SK-N-SH (cell line): ENCODE data around the gene PDZD2. TPM values are rescaled to one million over a fixed set of nuclear protein-coding genes. Genes with fewer than 3 reads are reported as not detected.

ENCODE experiments used
- CTCF ChIA-PET: fragments of 300-600, 350-600 bp; formaldehyde crosslinking; extraction: SDS; loops from one replicate; lab custom pipeline; 2021; lab: Yijun Ruan, JAX
- POLR2A ChIA-PET: fragments of 350-600 bp; sonication (Branson Sonifier 250); formaldehyde crosslinking; extraction: SDS; loops from one replicate; lab custom pipeline; 2020; ENCODE audit warnings: antibody characterized with exemption, inconsistent platforms; lab: Yijun Ruan, JAX
- DNase-seq: peaks from one replicate; pipeline ENCODE4 v3.0.0; 2012
- H2AFZ ChIP-seq: fragments of 200-600 bp; sonication (generic); 2 replicates; pipeline ENCODE4 v1.8.1; 2016; ENCODE audit warnings: antibody characterized with exemption, mild to moderate bottlenecking, low read depth
- H3F3A ChIP-seq: fragments of 200-600 bp; sonication (generic); replicated peaks from 2 replicates; pipeline ENCODE3; 2016; ENCODE audit warnings: antibody characterized with exemption, mild to moderate bottlenecking; ENCODE audit not compliant: insufficient read depth
- H3K27ac ChIP-seq, 2 experiments: fragments of 200-500 bp in 1 of 2; fragments of 200-600 bp in 1 of 2; sonication (Bioruptor generic) in 1 of 2; sonication (generic), shearing (Covaris generic) in 1 of 2; 2 replicates each; pipeline versions ENCODE4 v1.5.1 to v1.6.1; 2014 to 2016; ENCODE audit warnings: low read depth in 2 of 2, inconsistent platforms in 1 of 2, low read length in 1 of 2, mild to moderate bottlenecking in 1 of 2, mixed read lengths in 1 of 2
- H3K27me3 ChIP-seq: fragments of 200-600 bp; sonication (generic), shearing (Covaris generic); 2 replicates; pipeline ENCODE4 v1.6.1; 2016; ENCODE audit warnings: mixed run types; ENCODE audit not compliant: insufficient read depth
- H3K36me3 ChIP-seq, 2 experiments: fragments of 200-500 bp in 1 of 2; fragments of 200-600 bp in 1 of 2; sonication (Bioruptor generic) in 1 of 2; sonication (generic) in 1 of 2; replicated peaks in 1 of 2; 2 replicates each; pipeline versions ENCODE3 to v1.5.1; 2014 to 2016; ENCODE audit warnings: low read length in 1 of 2, mild to moderate bottlenecking in 1 of 2; ENCODE audit not compliant: insufficient read depth in 2 of 2, control insufficient read depth in 1 of 2
- H3K4me1 ChIP-seq, 2 experiments: fragments of 200-500 bp in 1 of 2; fragments of 200-600 bp in 1 of 2; sonication (Bioruptor generic) in 1 of 2; sonication (generic), shearing (Covaris generic) in 1 of 2; 2 replicates each; pipeline versions ENCODE4 v1.5.1 to v1.6.1; 2014 to 2016; ENCODE audit warnings: low read depth in 1 of 2, low read length in 1 of 2, mixed run types in 1 of 2; ENCODE audit not compliant: insufficient read depth in 2 of 2, control insufficient read depth in 1 of 2
- H3K4me2 ChIP-seq: fragments of 200-600 bp; sonication (generic), shearing (Covaris generic); 2 replicates; pipeline ENCODE4 v1.6.1; 2017; ENCODE audit warnings: mixed run types
- H3K4me3 ChIP-seq, 2 experiments: fragments of 200-500 bp in 1 of 2; fragments of 200-600 bp in 1 of 2; sonication (Bioruptor generic) in 1 of 2; sonication (generic), shearing (Covaris generic) in 1 of 2; 2 replicates each; pipeline versions ENCODE4 v1.5.1 to v1.8.1; 2014 to 2016; ENCODE audit warnings: low read depth in 2 of 2, inconsistent platforms in 1 of 2, low read length in 1 of 2, mild to moderate bottlenecking in 1 of 2, mixed read lengths in 1 of 2, moderate library complexity in 1 of 2
- H3K79me2 ChIP-seq: fragments of 200-600 bp; sonication (generic); 2 replicates; pipeline ENCODE4 v1.8.1; 2017; ENCODE audit warnings: mild to moderate bottlenecking; ENCODE audit not compliant: insufficient read depth
- H3K9ac ChIP-seq: fragments of 200-600 bp; sonication (generic); 2 replicates; pipeline ENCODE4 v1.6.1; 2017; ENCODE audit warnings: mixed run types
- H3K9me2 ChIP-seq: fragments of 200-600 bp; sonication (generic); 2 replicates; pipeline ENCODE4 v1.6.1; 2017; ENCODE audit warnings: mixed run types
- H3K9me3 ChIP-seq: fragments of 200-600 bp; sonication (generic); 2 replicates; pipeline ENCODE4 v1.6.1; 2017; ENCODE audit warnings: mixed run types, mild to moderate bottlenecking, moderate library complexity
- H4K20me1 ChIP-seq: fragments of 200-600 bp; sonication (generic); 2 replicates; pipeline ENCODE4 v1.6.1; 2017; ENCODE audit warnings: mild to moderate bottlenecking, mixed run types; ENCODE audit not compliant: insufficient read depth
- CHD2 ChIP-seq: fragments of 150-350 bp; IDR thresholded peaks from 2 replicates; pipeline ENCODE4 v1.6.1; 2018; ENCODE audit warnings: low read length; ENCODE audit not compliant: partially characterized antibody
- EP300 ChIP-seq, 2 experiments: IDR thresholded peaks; 2 replicates each; pipeline versions ENCODE4 v1.4.0 to v1.6.1; 2012; ENCODE audit warnings: borderline replicate concordance in 1 of 2, low read depth in 1 of 2, low read length in 1 of 2
- EZH2phosphoT487 ChIP-seq: fragments of 200-600 bp; sonication (generic); IDR thresholded peaks from 2 replicates; pipeline ENCODE4 v1.6.1; 2017; ENCODE audit warnings: low read depth, mixed run types, mild to moderate bottlenecking, antibody characterized with exemption, moderate library complexity, borderline replicate concordance
- FOSL2 ChIP-seq: IDR thresholded peaks from 2 replicates; pipeline ENCODE4 v1.4.0; 2012; ENCODE audit warnings: low read depth, mild to moderate bottlenecking, moderate library complexity, borderline replicate concordance
- FOXJ3 ChIP-seq: sonication (generic); formaldehyde crosslinking; IDR thresholded peaks from 2 replicates; pipeline ENCODE4 v1.5.1; 2020; ENCODE audit warnings: mild to moderate bottlenecking, missing genetic modification reagents
- FOXM1 ChIP-seq: IDR thresholded peaks from 2 replicates; pipeline ENCODE4 v1.4.0; 2012; ENCODE audit warnings: low read depth, mild to moderate bottlenecking
- RAD21 ChIP-seq: IDR thresholded peaks from 2 replicates; pipeline ENCODE4 v1.6.1; 2012; ENCODE audit warnings: mild to moderate bottlenecking, low read length
- RCOR1 ChIP-seq: fragments of 150-350 bp; IDR thresholded peaks from 2 replicates; pipeline ENCODE4 v1.6.1; 2017; ENCODE audit warnings: antibody characterized with exemption, low read length
- TCF12 ChIP-seq: IDR thresholded peaks from 2 replicates; pipeline ENCODE4 v1.4.0; 2012
- WGBS: methylation state at CpG from one replicate; pipeline ENCODE4 v1.1.6; 2017; ENCODE audit warnings: low lambda C conversion rate; 5-methylcytosine and 5-hydroxymethylcytosine counted together
- polyA plus RNA-seq, 3 experiments: library from polyadenylated mRNA; depleted of rRNA; stranded (reverse); fragments of >200 nt; gene quantifications; 2 replicates each; pipeline ENCODE4 v1.2.3, GENCODE V29; 2012
- TF ChIP-seq, protein P1 (sequence below): IDR thresholded peaks from 2 replicates; pipeline ENCODE4 v1.6.1; 2012; ENCODE audit warnings: mild to moderate bottlenecking, low read depth, low read length, moderate library complexity
- TF ChIP-seq, protein P2 (sequence below): IDR thresholded peaks from 2 replicates; pipeline ENCODE4 v1.4.0; 2012; ENCODE audit warnings: low read depth
- TF ChIP-seq, protein P3 (sequence below): IDR thresholded peaks from 2 replicates; pipeline ENCODE4; 2012
- TF ChIP-seq, protein P4 (sequence below): IDR thresholded peaks from 2 replicates; pipeline ENCODE4 v1.4.0; 2012; ENCODE audit warnings: low read depth, borderline replicate concordance
- TF ChIP-seq, protein P5 (sequence below): fragments of 150-350 bp; IDR thresholded peaks from 2 replicates; pipeline ENCODE4 v1.6.1; 2017; ENCODE audit warnings: antibody characterized with exemption, low read length, low read depth, borderline replicate concordance

PDZD2 gene
- polyA plus RNA-seq, 1 of the 3 experiments (the other 2 are of a cell fraction) = 0.13 TPM

DNA sequence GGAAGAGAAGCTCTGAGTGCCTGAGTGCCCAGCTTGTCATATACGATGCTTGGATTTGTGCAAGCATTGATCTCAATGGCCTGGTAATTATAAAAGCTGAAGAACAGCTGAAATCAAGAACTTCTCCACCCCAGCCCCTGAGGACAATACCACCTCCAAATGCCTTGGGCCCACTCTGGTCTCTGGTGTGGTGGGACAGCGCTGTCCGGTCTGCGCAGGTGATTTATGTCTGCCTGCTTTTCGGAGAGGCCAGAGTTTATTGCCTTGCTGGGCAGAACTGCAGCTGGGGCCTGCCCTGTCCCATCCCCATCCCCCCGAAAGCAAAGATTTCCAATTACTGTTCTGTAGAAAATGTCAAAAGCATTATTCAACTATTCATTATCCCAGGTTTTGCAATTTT is 1.1 kb upstream of the PDZD2 start:
- Histone ChIP-seq H3K9ac (no peak overlapping the region), H3K27ac (peak overlapping the region in 1 of 2 experiments; percentile 83; a peak in 2 of 4 replicates), H2AFZ (no peak overlapping the region), H3K9me2 (no peaks in the 10 kb centered on the region), H3K79me2 (no peaks in the 10 kb centered on the region), H3K36me3 (no peaks in the 10 kb centered on the region), H3F3A (no peaks in the 10 kb centered on the region), H3K4me2 (no peak overlapping the region), H3K27me3 (peaks cover 26% of the 10 kb centered on the region), H3K4me3 (no peak overlapping the region), H3K9me3 (no peaks in the 10 kb centered on the region), H4K20me1 (no peaks in the 10 kb centered on the region), H3K4me1 (peaks cover 0 to 20% of the 10 kb centered on the region in 2 experiments; a peak in 1 of 4 replicates)
- ChIA-PET POLR2A (no interaction called here), CTCF (interaction anchor here (0.6 to 5.7 kb wide), 19 partner anchors 9 to 439 kb away, joined by 3 to 60 read pairs (median 4); no protein-coding TSS in a partner anchor)
- no peak for TF ChIP-seq EP300 (IDR thresholded peaks at IDR 0.05; ENCODE audit: borderline replicate concordance in 1 of 2, low read depth in 1 of 2, low read length in 1 of 2)
- TF ChIP-seq FOXJ3 (CRISPR knock-in tag) = no peak
- TF ChIP-seq, protein P1, sequence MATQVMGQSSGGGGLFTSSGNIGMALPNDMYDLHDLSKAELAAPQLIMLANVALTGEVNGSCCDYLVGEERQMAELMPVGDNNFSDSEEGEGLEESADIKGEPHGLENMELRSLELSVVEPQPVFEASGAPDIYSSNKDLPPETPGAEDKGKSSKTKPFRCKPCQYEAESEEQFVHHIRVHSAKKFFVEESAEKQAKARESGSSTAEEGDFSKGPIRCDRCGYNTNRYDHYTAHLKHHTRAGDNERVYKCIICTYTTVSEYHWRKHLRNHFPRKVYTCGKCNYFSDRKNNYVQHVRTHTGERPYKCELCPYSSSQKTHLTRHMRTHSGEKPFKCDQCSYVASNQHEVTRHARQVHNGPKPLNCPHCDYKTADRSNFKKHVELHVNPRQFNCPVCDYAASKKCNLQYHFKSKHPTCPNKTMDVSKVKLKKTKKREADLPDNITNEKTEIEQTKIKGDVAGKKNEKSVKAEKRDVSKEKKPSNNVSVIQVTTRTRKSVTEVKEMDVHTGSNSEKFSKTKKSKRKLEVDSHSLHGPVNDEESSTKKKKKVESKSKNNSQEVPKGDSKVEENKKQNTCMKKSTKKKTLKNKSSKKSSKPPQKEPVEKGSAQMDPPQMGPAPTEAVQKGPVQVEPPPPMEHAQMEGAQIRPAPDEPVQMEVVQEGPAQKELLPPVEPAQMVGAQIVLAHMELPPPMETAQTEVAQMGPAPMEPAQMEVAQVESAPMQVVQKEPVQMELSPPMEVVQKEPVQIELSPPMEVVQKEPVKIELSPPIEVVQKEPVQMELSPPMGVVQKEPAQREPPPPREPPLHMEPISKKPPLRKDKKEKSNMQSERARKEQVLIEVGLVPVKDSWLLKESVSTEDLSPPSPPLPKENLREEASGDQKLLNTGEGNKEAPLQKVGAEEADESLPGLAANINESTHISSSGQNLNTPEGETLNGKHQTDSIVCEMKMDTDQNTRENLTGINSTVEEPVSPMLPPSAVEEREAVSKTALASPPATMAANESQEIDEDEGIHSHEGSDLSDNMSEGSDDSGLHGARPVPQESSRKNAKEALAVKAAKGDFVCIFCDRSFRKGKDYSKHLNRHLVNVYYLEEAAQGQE = no peak
- TF ChIP-seq TCF12 = no peak
- no peak for TF ChIP-seq RCOR1
- TF ChIP-seq FOXM1 = no peak
- TF ChIP-seq, protein P2, sequence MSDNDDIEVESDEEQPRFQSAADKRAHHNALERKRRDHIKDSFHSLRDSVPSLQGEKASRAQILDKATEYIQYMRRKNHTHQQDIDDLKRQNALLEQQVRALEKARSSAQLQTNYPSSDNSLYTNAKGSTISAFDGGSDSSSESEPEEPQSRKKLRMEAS = no peak
- TF ChIP-seq, protein P3, sequence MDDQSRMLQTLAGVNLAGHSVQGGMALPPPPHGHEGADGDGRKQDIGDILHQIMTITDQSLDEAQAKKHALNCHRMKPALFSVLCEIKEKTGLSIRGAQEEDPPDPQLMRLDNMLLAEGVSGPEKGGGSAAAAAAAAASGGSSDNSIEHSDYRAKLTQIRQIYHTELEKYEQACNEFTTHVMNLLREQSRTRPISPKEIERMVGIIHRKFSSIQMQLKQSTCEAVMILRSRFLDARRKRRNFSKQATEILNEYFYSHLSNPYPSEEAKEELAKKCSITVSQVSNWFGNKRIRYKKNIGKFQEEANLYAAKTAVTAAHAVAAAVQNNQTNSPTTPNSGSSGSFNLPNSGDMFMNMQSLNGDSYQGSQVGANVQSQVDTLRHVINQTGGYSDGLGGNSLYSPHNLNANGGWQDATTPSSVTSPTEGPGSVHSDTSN = no peak
- TF ChIP-seq, protein P4, sequence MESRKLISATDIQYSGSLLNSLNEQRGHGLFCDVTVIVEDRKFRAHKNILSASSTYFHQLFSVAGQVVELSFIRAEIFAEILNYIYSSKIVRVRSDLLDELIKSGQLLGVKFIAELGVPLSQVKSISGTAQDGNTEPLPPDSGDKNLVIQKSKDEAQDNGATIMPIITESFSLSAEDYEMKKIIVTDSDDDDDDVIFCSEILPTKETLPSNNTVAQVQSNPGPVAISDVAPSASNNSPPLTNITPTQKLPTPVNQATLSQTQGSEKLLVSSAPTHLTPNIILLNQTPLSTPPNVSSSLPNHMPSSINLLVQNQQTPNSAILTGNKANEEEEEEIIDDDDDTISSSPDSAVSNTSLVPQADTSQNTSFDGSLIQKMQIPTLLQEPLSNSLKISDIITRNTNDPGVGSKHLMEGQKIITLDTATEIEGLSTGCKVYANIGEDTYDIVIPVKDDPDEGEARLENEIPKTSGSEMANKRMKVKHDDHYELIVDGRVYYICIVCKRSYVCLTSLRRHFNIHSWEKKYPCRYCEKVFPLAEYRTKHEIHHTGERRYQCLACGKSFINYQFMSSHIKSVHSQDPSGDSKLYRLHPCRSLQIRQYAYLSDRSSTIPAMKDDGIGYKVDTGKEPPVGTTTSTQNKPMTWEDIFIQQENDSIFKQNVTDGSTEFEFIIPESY = no peak
- TF ChIP-seq, protein P5, sequence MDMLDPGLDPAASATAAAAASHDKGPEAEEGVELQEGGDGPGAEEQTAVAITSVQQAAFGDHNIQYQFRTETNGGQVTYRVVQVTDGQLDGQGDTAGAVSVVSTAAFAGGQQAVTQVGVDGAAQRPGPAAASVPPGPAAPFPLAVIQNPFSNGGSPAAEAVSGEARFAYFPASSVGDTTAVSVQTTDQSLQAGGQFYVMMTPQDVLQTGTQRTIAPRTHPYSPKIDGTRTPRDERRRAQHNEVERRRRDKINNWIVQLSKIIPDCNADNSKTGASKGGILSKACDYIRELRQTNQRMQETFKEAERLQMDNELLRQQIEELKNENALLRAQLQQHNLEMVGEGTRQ = no peak
- TF ChIP-seq CHD2 = no peak
- no peak for TF ChIP-seq RAD21
- no peak for TF ChIP-seq FOSL2
- TF ChIP-seq EZH2phosphoT487 = no peak
- 85% methylated on average over 6 of the region's 6 CpGs for WGBS
- peak; percentile 29 for DNase-seq
